OCI-M1 (cell line): ENCODE measurements around the gene RABGEF1.
A peak's percentile ranks its signal among the peaks of the same experiment; 100 is the strongest.
"Not testable (repeated sequence)": the region's sequence is repeated elsewhere in the genome, so short reads cannot be mapped to it uniquely, and the experiment has no call there.

Source experiments
- DNase-seq: peaks from one replicate; lab custom pipeline; 2025; lab: John Stamatoyannopoulos, UW

RABGEF1 gene

GRCh38 chr7:66765322-66766025 is 24.9 kb downstream of the RABGEF1 start:
- not testable (repeated sequence) for DNase-seq

- no peak for DNase-seq
Measured at GRCh38 chr7:66766041-66766440, 25.5 kb downstream of the RABGEF1 start.

GRCh38 chr7:66767486-66767885 is 27.0 kb downstream of the RABGEF1 start:
- DNase-seq = peak; percentile 27

- peak; percentile 52 for DNase-seq
Measured at GRCh38 chr7:66768865-66769832, 28.6 kb downstream of the RABGEF1 start.

GRCh38 chr7:66769833-66770512 is 29.4 kb downstream of the RABGEF1 start:
- no peak for DNase-seq

- no peak for DNase-seq
Measured at GRCh38 chr7:66771795-66772194, 31.3 kb downstream of the RABGEF1 start.

GRCh38 chr7:66773744-66774143 is 33.2 kb downstream of the RABGEF1 start:
- DNase-seq = not testable (repeated sequence)

GRCh38 chr7:66776383-66776782 is 35.9 kb downstream of the RABGEF1 start:
- not testable (repeated sequence) for DNase-seq

- DNase-seq = no peak
Measured at GRCh38 chr7:66776800-66777442, 36.4 kb downstream of the RABGEF1 start.

GRCh38 chr7:66778201-66778600 is 37.7 kb downstream of the RABGEF1 start:
- DNase-seq = no peak

GRCh38 chr7:66779669-66780409 is 39.3 kb downstream of the RABGEF1 start:
- no peak for DNase-seq

GRCh38 chr7:66781408-66782090 is 41.0 kb downstream of the RABGEF1 start:
- DNase-seq = no peak

GRCh38 chr7:66782875-66783274 is 42.3 kb downstream of the RABGEF1 start:
- DNase-seq = not testable (repeated sequence)

GRCh38 chr7:66783887-66784595 is 43.5 kb downstream of the RABGEF1 start:
- not testable (repeated sequence) for DNase-seq

GRCh38 chr7:66790196-66790595 is 49.7 kb downstream of the RABGEF1 start:
- no peak for DNase-seq

- DNase-seq = no peak
Measured at GRCh38 chr7:66790725-66791124, 50.2 kb downstream of the RABGEF1 start.

- DNase-seq = no peak
Measured at GRCh38 chr7:66800591-66800990, 60.1 kb downstream of the RABGEF1 start.

GRCh38 chr7:66804001-66804400 is 63.5 kb downstream of the RABGEF1 start:
- DNase-seq = no peak

- no peak for DNase-seq
Measured at GRCh38 chr7:66807736-66808135, 67.2 kb downstream of the RABGEF1 start.

GRCh38 chr7:66810716-66811115 is 70.2 kb downstream of the RABGEF1 start:
- DNase-seq = no peak
